ENCODE data around the gene DAPK1.

GRCh38 chr9:87585123-87585855 lies 87.6 kb downstream of the DAPK1 start:
- TF ChIP-seq POLR2A (IDR thresholded peaks at IDR 0.05; ENCODE audit: low read depth, low read length) (no peak), MAX (IDR thresholded peaks at IDR 0.05; ENCODE audit: insufficient read depth, insufficient read length) (no peak), CTCF (IDR thresholded peaks at IDR 0.05; ENCODE audit: extremely low read depth in 1 of 2, insufficient read depth in 1 of 2, low read depth in 1 of 2, low read length in 2 of 2) (no peak), GATA2 (IDR thresholded peaks at IDR 0.05; ENCODE audit: insufficient read depth, insufficient read length, low read depth, low read length) (no peak), EZH2 (IDR thresholded peaks at IDR 0.05; ENCODE audit: borderline replicate concordance, low read depth, low read length, severe bottlenecking) (no peak), POLR2AphosphoS5 (IDR thresholded peaks at IDR 0.05; ENCODE audit: insufficient read depth, low read depth, low read length) (no peak), JUN (IDR thresholded peaks at IDR 0.05; ENCODE audit: borderline replicate concordance, insufficient read depth, insufficient read length, low read depth) (no peak), MYC (IDR thresholded peaks at IDR 0.05; ENCODE audit: low read depth, low read length) (no peak)
